Esophagus muscularis mucosa (tissue), 4 donors: ENCODE results near the gene IKZF2.

Experiments used
- EP300 ChIP-seq: sonication (generic); formaldehyde crosslinking; IDR thresholded peaks from one replicate; pipeline ENCODE4 v1.6.1; 2017; ENCODE audit warnings: antibody characterized with exemption
- POLR2A ChIP-seq: fragments of 450-650 bp; IDR thresholded peaks from one replicate; pipeline ENCODE4 v1.6.1; 2017; ENCODE audit warnings: antibody characterized with exemption, moderate library complexity, mild to moderate bottlenecking, low read depth
- POLR2AphosphoS5 ChIP-seq, 2 donors: sonication (generic); formaldehyde crosslinking; IDR thresholded peaks; one replicate each; pipeline ENCODE4 v1.6.1; 2017; ENCODE audit warnings: antibody characterized with exemption in 2 of 2
- TF ChIP-seq, protein P1 (sequence below), 3 experiments: fragments of 200-600 bp in 2 of 3; fragments of 450-650 bp in 1 of 3; sonication (generic) in 2 of 3; IDR thresholded peaks; one replicate each; pipeline ENCODE4 v1.5.1; 2017 to 2019; ENCODE audit warnings: antibody characterized with exemption in 3 of 3, mild to moderate bottlenecking in 2 of 3, moderate library complexity in 1 of 3

- TF ChIP-seq POLR2A = no peak
- TF ChIP-seq, protein P1, sequence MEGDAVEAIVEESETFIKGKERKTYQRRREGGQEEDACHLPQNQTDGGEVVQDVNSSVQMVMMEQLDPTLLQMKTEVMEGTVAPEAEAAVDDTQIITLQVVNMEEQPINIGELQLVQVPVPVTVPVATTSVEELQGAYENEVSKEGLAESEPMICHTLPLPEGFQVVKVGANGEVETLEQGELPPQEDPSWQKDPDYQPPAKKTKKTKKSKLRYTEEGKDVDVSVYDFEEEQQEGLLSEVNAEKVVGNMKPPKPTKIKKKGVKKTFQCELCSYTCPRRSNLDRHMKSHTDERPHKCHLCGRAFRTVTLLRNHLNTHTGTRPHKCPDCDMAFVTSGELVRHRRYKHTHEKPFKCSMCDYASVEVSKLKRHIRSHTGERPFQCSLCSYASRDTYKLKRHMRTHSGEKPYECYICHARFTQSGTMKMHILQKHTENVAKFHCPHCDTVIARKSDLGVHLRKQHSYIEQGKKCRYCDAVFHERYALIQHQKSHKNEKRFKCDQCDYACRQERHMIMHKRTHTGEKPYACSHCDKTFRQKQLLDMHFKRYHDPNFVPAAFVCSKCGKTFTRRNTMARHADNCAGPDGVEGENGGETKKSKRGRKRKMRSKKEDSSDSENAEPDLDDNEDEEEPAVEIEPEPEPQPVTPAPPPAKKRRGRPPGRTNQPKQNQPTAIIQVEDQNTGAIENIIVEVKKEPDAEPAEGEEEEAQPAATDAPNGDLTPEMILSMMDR (IDR thresholded peaks at IDR 0.05) = no peak
- no peak for TF ChIP-seq EP300
- no peak for TF ChIP-seq POLR2AphosphoS5 (IDR thresholded peaks at IDR 0.05)
These were observed 5.3 kb upstream of the IKZF2 start for GRCh38 chr2:213156717-213157116.
